GM19452 (cell line): ENCODE results near the gene RBFOX2.

ENCODE experiments used
- ATAC-seq: cut with Tn5 transposase; IDR thresholded peaks from one replicate; pipeline ENCODE4 v1.9.1; 2021; ENCODE audit not compliant: unreplicated experiment

The RBFOX2 gene

DNA sequence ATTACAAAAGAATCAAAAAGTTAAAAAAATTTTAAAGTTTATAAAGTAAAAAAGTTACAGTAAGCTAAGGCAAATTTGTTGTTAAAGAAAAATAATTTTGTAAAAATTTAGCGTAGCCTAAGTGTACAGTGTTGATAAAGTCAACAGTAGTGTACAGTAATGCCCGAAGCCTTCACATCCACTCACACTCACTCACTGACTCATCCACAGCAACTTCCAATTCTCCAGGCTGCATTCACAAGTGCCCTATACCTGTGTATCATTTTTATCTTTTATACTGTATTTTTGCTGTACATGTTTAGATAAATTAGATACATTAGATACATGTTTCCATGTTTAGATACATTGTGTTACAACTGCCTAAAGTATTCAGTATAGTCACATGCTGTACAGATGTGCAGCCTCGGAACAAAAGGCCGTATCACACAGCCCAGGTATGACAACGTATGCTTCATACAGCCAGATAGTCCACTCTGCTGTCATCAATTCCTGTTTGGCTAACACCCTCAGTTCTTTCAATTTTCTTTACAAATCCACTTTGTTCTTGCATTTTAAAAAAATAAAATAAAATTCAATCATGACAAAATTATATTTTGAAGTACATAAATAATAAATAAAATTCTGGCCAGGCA, 80.7 kb downstream of the RBFOX2 start:
- no peak for ATAC-seq

GRCh38 chr22:35944458-35944857, 84.2 kb downstream of the RBFOX2 start:
- no peak for ATAC-seq

GRCh38 chr22:35940166-35940565, 88.5 kb downstream of the RBFOX2 start:
- no peak for ATAC-seq

GRCh38 chr22:35938226-35938625, 90.4 kb downstream of the RBFOX2 start:
- ATAC-seq = no peak

DNA sequence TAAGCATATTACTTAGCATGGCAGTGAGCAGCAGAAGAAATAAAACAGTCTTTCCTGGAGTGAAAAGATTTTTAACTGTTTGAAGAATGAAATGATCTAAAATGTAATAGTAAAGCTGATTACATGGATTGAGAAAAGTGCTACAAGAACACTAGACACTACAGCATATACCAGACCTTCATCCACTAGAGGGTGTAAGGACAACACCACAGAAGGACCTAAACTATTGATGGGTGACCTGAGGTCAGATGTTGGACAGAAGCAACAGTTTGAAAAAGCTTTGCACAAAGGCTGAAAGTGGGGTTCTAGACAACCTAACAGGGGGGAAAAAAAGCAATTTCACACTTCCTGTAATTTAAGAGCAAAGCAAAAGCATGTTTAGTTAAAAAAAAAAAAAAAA, 97.7 kb downstream of the RBFOX2 start:
- no peak for ATAC-seq

- ATAC-seq = no peak
Measured at GRCh38 chr22:35928285-35928798, 100.3 kb downstream of the RBFOX2 start.

- ATAC-seq = no peak
Measured at GRCh38 chr22:35923026-35923425, 105.6 kb downstream of the RBFOX2 start.

- no peak for ATAC-seq
Measured at GRCh38 chr22:35921777-35922176, 106.8 kb downstream of the RBFOX2 start.

GRCh38 chr22:35921044-35921443, 107.6 kb downstream of the RBFOX2 start:
- no peak for ATAC-seq

DNA sequence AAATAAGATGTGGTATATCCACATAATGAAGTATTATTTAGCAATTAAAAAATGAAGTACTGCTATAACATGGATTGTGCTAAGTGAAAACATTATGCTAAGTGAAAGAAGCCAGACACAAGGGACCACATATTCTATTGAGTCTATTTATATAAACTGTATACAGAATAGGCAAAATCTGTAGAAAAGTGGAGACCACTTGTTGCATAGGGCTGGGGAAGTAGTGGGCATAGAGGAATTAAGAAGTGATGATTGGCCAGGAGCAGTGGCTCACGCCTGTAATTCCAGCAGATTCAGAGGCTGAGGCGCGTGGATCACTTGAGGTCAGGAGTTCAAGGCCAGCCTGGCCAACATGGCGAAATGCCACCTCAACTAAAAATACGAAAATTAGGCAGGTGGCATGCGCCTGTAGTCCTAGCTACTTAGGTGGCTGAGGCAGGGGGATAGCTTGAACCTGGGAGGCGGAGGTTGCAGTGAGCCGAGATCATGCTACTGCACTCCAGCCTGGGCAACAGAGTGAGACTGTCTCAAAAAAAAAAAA, 109.6 kb downstream of the RBFOX2 start:
- ATAC-seq = no peak

- ATAC-seq = no peak
Measured at GRCh38 chr22:35918456-35918855, 110.2 kb downstream of the RBFOX2 start.

DNA sequence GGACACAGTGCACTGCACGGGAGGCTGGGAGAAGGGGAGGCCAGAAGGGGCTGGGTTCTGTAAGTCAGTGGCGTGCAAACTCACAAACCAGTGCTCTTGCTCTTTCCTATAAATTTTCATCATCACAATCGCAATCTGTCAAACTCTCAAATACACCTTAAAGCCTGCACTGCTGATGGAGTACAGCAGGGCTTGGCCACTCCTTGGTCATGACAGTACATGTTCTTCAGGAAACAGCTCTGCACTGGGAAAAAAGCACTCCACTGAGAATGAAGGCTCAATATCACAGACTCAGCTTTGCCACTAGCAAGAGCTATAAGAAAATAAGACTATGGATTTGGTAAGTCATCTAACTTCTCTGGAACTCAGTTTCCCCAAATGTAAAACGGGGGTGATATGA, 111.0 kb downstream of the RBFOX2 start:
- ATAC-seq = no peak

DNA sequence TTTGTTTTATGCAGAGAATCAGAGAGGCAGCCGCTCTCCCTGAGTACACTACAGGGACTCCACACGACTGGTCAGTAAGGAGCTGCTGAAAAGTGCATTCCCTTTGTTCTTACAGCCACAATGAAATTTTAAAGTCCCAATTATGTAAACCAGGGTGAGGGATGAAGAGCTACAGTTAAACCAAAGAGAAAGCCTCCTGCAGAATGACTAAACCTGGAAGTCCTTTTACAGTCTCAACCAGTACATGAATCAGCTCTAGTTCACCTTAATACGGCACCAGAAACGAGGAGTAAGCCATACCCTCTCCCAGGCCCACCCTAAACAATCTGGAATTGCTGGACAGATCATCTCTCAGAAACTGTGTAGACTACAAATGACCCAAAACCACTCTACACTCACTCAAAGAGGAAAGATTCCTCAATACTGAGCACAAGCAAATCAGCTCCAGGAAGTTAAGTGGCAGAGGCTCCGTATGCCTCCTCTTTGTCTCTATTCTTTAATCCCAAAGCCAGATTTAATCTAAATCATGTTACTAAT, 113.1 kb downstream of the RBFOX2 start:
- ATAC-seq = no peak

- ATAC-seq = no peak
Measured at GRCh38 chr22:35914665-35915476, 113.8 kb downstream of the RBFOX2 start.

DNA sequence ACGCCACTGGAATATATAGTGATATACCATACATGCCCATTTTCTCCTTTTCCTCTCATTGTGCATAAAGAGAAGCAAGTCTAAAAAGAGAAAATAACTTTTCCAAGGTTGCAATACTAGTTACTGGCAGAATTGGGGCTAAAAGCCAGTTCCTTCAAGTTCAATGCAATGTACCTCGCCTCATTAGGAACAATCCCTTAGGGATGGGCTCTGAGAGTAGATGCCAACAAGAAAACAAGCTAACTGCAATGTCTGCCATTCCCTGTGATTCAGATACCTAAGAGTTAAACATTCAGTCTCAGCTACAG, 114.3 kb downstream of the RBFOX2 start:
- no peak for ATAC-seq

GRCh38 chr22:35913925-35914324, 114.7 kb downstream of the RBFOX2 start:
- ATAC-seq = no peak

- ATAC-seq = no peak
Measured at GRCh38 chr22:35912658-35913057, 116.0 kb downstream of the RBFOX2 start.

DNA sequence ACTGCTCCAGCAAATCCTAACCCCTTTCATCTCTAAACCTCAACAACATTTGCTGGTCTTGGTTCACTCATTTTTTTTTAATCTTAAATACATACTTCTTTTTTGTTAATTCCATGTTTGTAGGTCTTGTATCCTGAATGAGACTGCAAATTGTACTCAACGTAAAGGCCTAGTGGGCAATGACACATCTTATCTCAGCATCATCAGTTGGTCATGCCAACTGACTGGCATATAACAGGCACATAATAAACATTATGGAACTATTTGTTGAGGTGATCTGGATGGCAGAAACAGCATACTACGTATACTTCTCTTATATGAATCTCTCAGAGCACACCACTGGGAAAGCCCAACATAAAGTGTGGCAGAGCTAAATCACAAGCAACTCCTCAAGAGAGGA, 116.7 kb downstream of the RBFOX2 start:
- no peak for ATAC-seq

DNA sequence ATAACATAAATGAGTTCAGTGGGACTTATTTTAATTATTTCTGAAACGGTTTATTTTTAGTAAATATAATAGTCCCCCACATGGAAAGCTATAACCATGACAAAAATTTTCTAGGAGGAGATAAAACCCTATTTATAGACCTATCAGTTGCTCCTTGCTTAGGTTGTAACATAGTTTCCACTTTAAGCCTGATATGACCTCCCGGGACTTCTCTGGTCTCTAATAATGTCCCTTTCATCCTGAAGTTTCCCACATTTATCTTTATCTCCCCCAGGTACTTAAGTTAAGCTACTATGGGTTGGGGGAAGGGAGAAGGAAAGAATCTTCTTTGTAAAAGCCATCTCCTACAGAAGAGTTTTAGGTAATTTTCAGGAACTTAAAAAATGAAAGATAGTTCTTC, 117.7 kb downstream of the RBFOX2 start:
- no peak for ATAC-seq

- no peak for ATAC-seq
Measured at GRCh38 chr22:35910003-35910769, 118.4 kb downstream of the RBFOX2 start.

DNA sequence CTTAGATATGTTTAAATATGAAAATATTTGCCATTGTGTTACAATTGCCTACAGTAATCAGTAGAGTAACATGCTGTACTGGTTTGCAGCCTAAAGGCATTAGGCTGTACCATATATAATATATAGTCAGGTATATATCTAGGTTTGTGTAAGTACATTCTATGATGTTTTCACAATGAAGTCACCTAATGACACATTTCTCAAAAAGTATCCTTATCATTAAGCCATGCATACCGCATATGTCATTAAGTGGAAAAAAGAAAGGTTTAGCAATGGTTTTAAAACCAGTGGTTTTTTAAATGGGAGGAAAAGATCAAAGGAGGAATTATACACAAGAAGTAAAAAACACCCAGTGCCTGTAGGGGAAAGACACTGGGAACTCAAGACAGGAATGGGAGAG, 122.7 kb downstream of the RBFOX2 start:
- no peak for ATAC-seq
